ENCODE results near the gene PARP11.

DNA sequence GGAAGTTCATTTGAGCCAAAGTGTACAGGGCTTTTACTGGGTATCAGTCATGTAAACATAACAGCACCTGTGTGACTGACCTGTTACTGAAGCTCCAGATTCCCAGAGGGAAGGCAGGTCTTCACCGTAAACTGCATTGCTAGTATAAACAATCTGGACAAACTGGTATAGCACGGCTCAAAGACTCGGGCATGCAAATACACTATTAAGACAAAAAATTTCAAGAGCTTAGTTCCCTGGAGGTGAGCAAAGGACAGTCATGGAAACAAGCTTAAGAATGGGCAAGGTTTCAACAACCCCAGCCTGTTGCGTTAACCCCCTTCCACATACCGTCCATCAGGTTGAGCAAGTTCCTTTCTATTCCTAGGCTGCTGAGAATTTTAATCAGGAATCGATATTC is 9.4 kb downstream of the PARP11 start:
- no peak for TF ChIP-seq POLR2AphosphoS5 (IDR thresholded peaks at IDR 0.05; ENCODE audit: low read depth, low read length)
- no peak for TF ChIP-seq REST (IDR thresholded peaks at IDR 0.05; ENCODE audit: insufficient read depth in 1 of 2, low read depth in 2 of 2, low read length in 2 of 2)
- no peak for TF ChIP-seq SIN3A (IDR thresholded peaks at IDR 0.05; ENCODE audit: borderline replicate concordance, insufficient read depth, low read length)
